Activated naive CD8-positive, alpha-beta T cell treated with anti-CD3 and anti-CD28 coated beads, Interleukin-2, amount 50 U/mL, for 24 hours (primary cell): ENCODE results near the gene ZMAT5.
A peak's percentile ranks its signal among the peaks of the same experiment; 100 is the strongest.

Source experiments
- ATAC-seq: fragments of 150-1000 bp; cut with Tn5 transposase; one replicate; pipeline ENCODE4 v1.10.0; 2021
- DNase-seq: peaks from one replicate; pipeline ENCODE4 v3.0.0; 2021
- H3K27ac Mint-ChIP-seq: one replicate; pipeline ENCODE4 v1.8.0; 2021; ENCODE audit warnings: mild to moderate bottlenecking, mixed read lengths
- H3K27me3 Mint-ChIP-seq: one replicate; pipeline ENCODE4 v1.8.0; 2021; ENCODE audit warnings: mixed read lengths
- H3K36me3 Mint-ChIP-seq: one replicate; pipeline ENCODE4 v1.8.0; 2021; ENCODE audit warnings: low read depth, mixed read lengths
- H3K4me1 Mint-ChIP-seq: one replicate; pipeline ENCODE4 v1.8.0; 2021; ENCODE audit warnings: mixed read lengths
- H3K4me3 Mint-ChIP-seq: one replicate; pipeline ENCODE4 v1.8.0; 2021; ENCODE audit warnings: mild to moderate bottlenecking, moderate library complexity, mixed read lengths
- H3K9me3 Mint-ChIP-seq: one replicate; pipeline ENCODE4 v1.8.0; 2021; ENCODE audit warnings: mixed read lengths

The ZMAT5 gene

GRCh38 chr22:29703569-29704195 is 63.1 kb downstream of the ZMAT5 start:
- ATAC-seq, result no peak
- no peaks in the 10 kb centered on the region for H3K9me3 Mint-ChIP-seq

GRCh38 chr22:29702931-29703501 is 63.8 kb downstream of the ZMAT5 start:
- no peak for ATAC-seq
- no peak overlapping the region for H3K4me3 Mint-ChIP-seq
- peaks cover 11% of the 10 kb centered on the region for H3K4me1 Mint-ChIP-seq
- no peak for DNase-seq
- H3K27ac Mint-ChIP-seq, result no peak overlapping the region
- H3K36me3 Mint-ChIP-seq, result no peaks in the 10 kb centered on the region
- H3K27me3 Mint-ChIP-seq, result peaks cover 6% of the 10 kb centered on the region
- H3K9me3 Mint-ChIP-seq, result no peaks in the 10 kb centered on the region

More at GRCh38 chr22:29703569-29704195, 63.1 kb downstream of the ZMAT5 start:
- Mint-ChIP-seq H3K27ac (no peak overlapping the region), H3K4me3 (no peak overlapping the region), H3K36me3 (no peaks in the 10 kb centered on the region), H3K4me1 (peaks cover 11% of the 10 kb centered on the region), H3K27me3 (peaks cover 6% of the 10 kb centered on the region)
- no peak for DNase-seq

- H3K27ac Mint-ChIP-seq, result no peak overlapping the region
- no peak overlapping the region for H3K4me3 Mint-ChIP-seq
- no peaks in the 10 kb centered on the region for H3K9me3 Mint-ChIP-seq
- H3K4me1 Mint-ChIP-seq, result peaks cover 11% of the 10 kb centered on the region
- no peaks in the 10 kb centered on the region for H3K36me3 Mint-ChIP-seq
- H3K27me3 Mint-ChIP-seq, result peaks cover 6% of the 10 kb centered on the region
- DNase-seq (no peak), ATAC-seq (no peak)
These were observed 64.5 kb downstream of the ZMAT5 start for GRCh38 chr22:29702000-29702930.

GRCh38 chr22:29701155-29701999 is 65.4 kb downstream of the ZMAT5 start:
- Mint-ChIP-seq H3K36me3 (no peaks in the 10 kb centered on the region), H3K9me3 (no peaks in the 10 kb centered on the region), H3K4me3 (no peak overlapping the region), H3K4me1 (peaks cover 11% of the 10 kb centered on the region), H3K27ac (no peak overlapping the region), H3K27me3 (peaks cover 6% of the 10 kb centered on the region)
- ATAC-seq (peak; percentile 38), DNase-seq (no peak)

- H3K9me3 Mint-ChIP-seq, result no peaks in the 10 kb centered on the region
- peaks cover 6% of the 10 kb centered on the region for H3K27me3 Mint-ChIP-seq
- no peak overlapping the region for H3K4me3 Mint-ChIP-seq
- H3K4me1 Mint-ChIP-seq, result peaks cover 11% of the 10 kb centered on the region
- DNase-seq, result no peak
- no peak overlapping the region for H3K27ac Mint-ChIP-seq
- H3K36me3 Mint-ChIP-seq, result no peaks in the 10 kb centered on the region
- ATAC-seq, result no peak
These were observed 66.0 kb downstream of the ZMAT5 start for GRCh38 chr22:29700900-29701154.

GRCh38 chr22:29700206-29700899 is 66.5 kb downstream of the ZMAT5 start:
- Mint-ChIP-seq H3K9me3 (no peaks in the 10 kb centered on the region), H3K27me3 (peaks cover 6% of the 10 kb centered on the region), H3K4me1 (peaks cover 11% of the 10 kb centered on the region), H3K27ac (no peak overlapping the region), H3K36me3 (no peaks in the 10 kb centered on the region), H3K4me3 (no peak overlapping the region)
- DNase-seq (no peak), ATAC-seq (no peak)

GRCh38 chr22:29697853-29698598 is 68.8 kb downstream of the ZMAT5 start:
- Mint-ChIP-seq H3K4me1 (peaks cover 10% of the 10 kb centered on the region), H3K9me3 (no peaks in the 10 kb centered on the region), H3K4me3 (no peak overlapping the region), H3K36me3 (no peaks in the 10 kb centered on the region), H3K27me3 (no peaks in the 10 kb centered on the region), H3K27ac (no peak overlapping the region)
- ATAC-seq, result no peak
- DNase-seq, result no peak

- DNase-seq (no peak), ATAC-seq (no peak)
- Mint-ChIP-seq H3K27me3 (no peaks in the 10 kb centered on the region), H3K36me3 (no peaks in the 10 kb centered on the region), H3K9me3 (no peaks in the 10 kb centered on the region), H3K4me3 (no peak overlapping the region), H3K4me1 (peaks cover under 1% of the 10 kb centered on the region), H3K27ac (no peak overlapping the region)
These were observed 71.5 kb downstream of the ZMAT5 start for GRCh38 chr22:29695129-29695926.

GRCh38 chr22:29693671-29694070 is 73.1 kb downstream of the ZMAT5 start:
- H3K27me3 Mint-ChIP-seq, result no peaks in the 10 kb centered on the region
- H3K9me3 Mint-ChIP-seq, result no peaks in the 10 kb centered on the region
- ATAC-seq, result no peak
- H3K4me1 Mint-ChIP-seq, result no peaks in the 10 kb centered on the region
- DNase-seq, result no peak
- H3K4me3 Mint-ChIP-seq, result no peak overlapping the region
- no peaks in the 10 kb centered on the region for H3K36me3 Mint-ChIP-seq
- no peak overlapping the region for H3K27ac Mint-ChIP-seq

- H3K27me3 Mint-ChIP-seq, result no peaks in the 10 kb centered on the region
- H3K36me3 Mint-ChIP-seq, result no peaks in the 10 kb centered on the region
- no peak overlapping the region for H3K27ac Mint-ChIP-seq
- no peak overlapping the region for H3K4me3 Mint-ChIP-seq
- no peaks in the 10 kb centered on the region for H3K9me3 Mint-ChIP-seq
- no peaks in the 10 kb centered on the region for H3K4me1 Mint-ChIP-seq
- DNase-seq, result no peak
- ATAC-seq, result no peak
These were observed 73.6 kb downstream of the ZMAT5 start for GRCh38 chr22:29693161-29693560.

- H3K27ac Mint-ChIP-seq, result no peak overlapping the region
- no peaks in the 10 kb centered on the region for H3K4me1 Mint-ChIP-seq
- DNase-seq (no peak), ATAC-seq (peak; percentile 29)
- H3K36me3 Mint-ChIP-seq, result no peaks in the 10 kb centered on the region
- no peaks in the 10 kb centered on the region for H3K27me3 Mint-ChIP-seq
- no peaks in the 10 kb centered on the region for H3K9me3 Mint-ChIP-seq
- no peak overlapping the region for H3K4me3 Mint-ChIP-seq
These were observed 74.5 kb downstream of the ZMAT5 start for GRCh38 chr22:29692327-29692640.

- no peak overlapping the region for H3K27ac Mint-ChIP-seq
- no peak for ATAC-seq
- no peak overlapping the region for H3K4me3 Mint-ChIP-seq
- no peaks in the 10 kb centered on the region for H3K27me3 Mint-ChIP-seq
- H3K36me3 Mint-ChIP-seq, result no peaks in the 10 kb centered on the region
- H3K4me1 Mint-ChIP-seq, result no peaks in the 10 kb centered on the region
- DNase-seq, result no peak
- no peaks in the 10 kb centered on the region for H3K9me3 Mint-ChIP-seq
These were observed 75.0 kb downstream of the ZMAT5 start for GRCh38 chr22:29691636-29692326.

- ATAC-seq (no peak), DNase-seq (no peak)
- H3K36me3 Mint-ChIP-seq, result no peaks in the 10 kb centered on the region
- no peak overlapping the region for H3K4me3 Mint-ChIP-seq
- H3K27ac Mint-ChIP-seq, result no peak overlapping the region
- H3K9me3 Mint-ChIP-seq, result no peaks in the 10 kb centered on the region
- H3K4me1 Mint-ChIP-seq, result no peaks in the 10 kb centered on the region
- H3K27me3 Mint-ChIP-seq, result no peaks in the 10 kb centered on the region
These were observed 76.3 kb downstream of the ZMAT5 start for GRCh38 chr22:29690476-29690875.
